Cerebellar cortex (tissue), 1 donor: ENCODE results near the gene FAM174C.

ENCODE experiments used
- DNase-seq: peaks from one replicate; pipeline ENCODE4 v3.0.0-alpha.2; 2015; ENCODE audit warnings: low spot score

The FAM174C gene

GRCh38 chr19:1321539-1321938 is 46.2 kb downstream of the FAM174C start:
- no peak for DNase-seq

- DNase-seq: no peak
Observed at GRCh38 chr19:1322198-1322981, 47.1 kb downstream of the FAM174C start.

- no peak for DNase-seq
Observed at GRCh38 chr19:1324249-1324805, 49.0 kb downstream of the FAM174C start.

GRCh38 chr19:1324806-1325567 is 49.7 kb downstream of the FAM174C start:
- DNase-seq: peak; percentile 62

GRCh38 chr19:1325568-1326294 is 50.4 kb downstream of the FAM174C start:
- DNase-seq: no peak

GRCh38 chr19:1327125-1327524 is 51.8 kb downstream of the FAM174C start:
- DNase-seq: no peak
